ENCODE data around the gene ADGRD1. TPM values are rescaled to one million over a fixed set of nuclear protein-coding genes. Genes with fewer than 3 reads are reported as not detected.
A peak's percentile ranks its signal among the peaks of the same experiment; 100 is the strongest.
"Not testable (repeated sequence)": the region's sequence is repeated elsewhere in the genome, so short reads cannot be mapped to it uniquely, and the experiment has no call there.

Gene ADGRD1
- total RNA-seq, 2 donors from 2014 or later = not detected

- ATAC-seq (no peak), DNase-seq (ENCODE audit: low spot score) (no peak)
- Mint-ChIP-seq H3K9me3 (no peaks in the 10 kb centered on the region), H3K4me1 (ENCODE audit: low read depth in 2 of 2) (no peaks in the 10 kb centered on the region), H3K27ac (no peak overlapping the region), H3K4me3 (no peak overlapping the region), H3K36me3 (no peaks in the 10 kb centered on the region), H3K27me3 (peaks cover 15 to 44% of the 10 kb centered on the region in 2 donors)
Observed at GRCh38 chr12:130925666-130926015, 28.1 kb upstream of the ADGRD1 start.

DNA sequence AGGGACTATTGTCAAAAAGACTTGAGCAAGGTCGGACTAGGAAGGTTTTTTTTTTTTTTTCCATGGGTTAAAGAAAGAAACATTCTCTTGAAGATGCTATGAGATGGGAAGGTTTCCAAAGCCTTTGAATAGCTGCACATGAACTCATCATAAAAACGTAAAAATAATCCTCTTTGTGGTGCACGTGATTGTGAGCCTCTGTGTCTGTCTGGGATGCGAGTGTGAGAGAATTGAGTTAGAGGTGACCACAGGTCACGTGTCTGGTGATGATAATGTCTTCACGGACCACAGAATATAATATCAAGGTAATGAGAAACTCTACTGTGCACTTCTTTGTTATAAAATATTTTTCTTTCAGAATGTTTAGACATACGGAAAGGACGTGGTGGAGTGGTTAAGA, 24.3 kb upstream of the ADGRD1 start:
- no peak overlapping the region for H3K27ac Mint-ChIP-seq
- no peaks in the 10 kb centered on the region for H3K36me3 Mint-ChIP-seq
- ATAC-seq = no peak
- no peak for DNase-seq (ENCODE audit: low spot score)
- no peak overlapping the region for H3K4me3 Mint-ChIP-seq
- peaks cover 22 to 42% of the 10 kb centered on the region in 2 donors for H3K27me3 Mint-ChIP-seq
- H3K9me3 Mint-ChIP-seq = no peaks in the 10 kb centered on the region
- H3K4me1 Mint-ChIP-seq (ENCODE audit: low read depth in 2 of 2) = no peaks in the 10 kb centered on the region

DNA sequence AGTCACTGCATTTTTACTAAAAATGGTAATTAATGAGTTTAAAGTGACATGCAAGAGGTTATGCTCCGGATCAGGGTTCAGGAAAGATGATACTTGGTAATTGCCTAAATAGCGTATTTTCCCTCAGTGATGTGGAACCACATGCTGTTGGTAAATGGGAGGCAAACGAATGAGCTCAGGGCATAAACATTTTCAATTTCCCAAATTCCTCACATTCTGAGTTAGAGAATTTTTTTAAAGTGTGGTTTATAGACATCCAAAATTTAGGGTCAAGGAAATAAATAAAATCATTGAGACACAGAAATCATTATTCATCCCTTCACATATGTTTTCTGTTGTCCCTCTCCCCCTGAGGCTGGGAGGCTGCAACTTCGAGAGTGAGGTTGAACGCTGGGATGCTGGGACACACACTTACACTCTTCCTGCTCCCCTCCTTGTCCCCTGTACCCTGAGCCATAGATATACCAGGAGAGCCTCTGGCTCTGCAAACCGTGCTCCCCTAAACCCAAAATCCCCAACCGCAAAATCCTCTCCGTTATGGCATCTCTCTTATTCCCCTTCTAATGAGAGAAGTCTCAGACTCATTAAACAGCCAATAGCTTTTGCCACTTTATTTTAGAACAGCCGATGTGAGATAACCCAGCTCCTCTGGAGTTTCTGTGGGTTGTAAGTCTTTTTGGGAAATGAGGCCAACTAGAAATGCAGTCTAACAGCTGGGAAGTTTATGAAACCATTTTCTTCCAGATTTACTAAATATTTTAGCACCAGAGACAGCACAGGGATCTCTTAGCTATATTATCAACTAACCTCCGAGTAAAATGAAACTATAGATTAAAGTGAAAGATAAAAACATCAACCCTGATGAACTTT, 21.4 kb upstream of the ADGRD1 start:
- peaks cover 30 to 41% of the 10 kb centered on the region in 2 donors for H3K27me3 Mint-ChIP-seq
- ATAC-seq (no peak), DNase-seq (ENCODE audit: low spot score) (no peak)
- no peaks in the 10 kb centered on the region for H3K36me3 Mint-ChIP-seq
- no peak overlapping the region for H3K27ac Mint-ChIP-seq
- H3K4me1 Mint-ChIP-seq (ENCODE audit: low read depth in 2 of 2) = no peaks in the 10 kb centered on the region
- H3K4me3 Mint-ChIP-seq = no peak overlapping the region
- peaks cover 3% of the 10 kb centered on the region for H3K9me3 Mint-ChIP-seq

DNA sequence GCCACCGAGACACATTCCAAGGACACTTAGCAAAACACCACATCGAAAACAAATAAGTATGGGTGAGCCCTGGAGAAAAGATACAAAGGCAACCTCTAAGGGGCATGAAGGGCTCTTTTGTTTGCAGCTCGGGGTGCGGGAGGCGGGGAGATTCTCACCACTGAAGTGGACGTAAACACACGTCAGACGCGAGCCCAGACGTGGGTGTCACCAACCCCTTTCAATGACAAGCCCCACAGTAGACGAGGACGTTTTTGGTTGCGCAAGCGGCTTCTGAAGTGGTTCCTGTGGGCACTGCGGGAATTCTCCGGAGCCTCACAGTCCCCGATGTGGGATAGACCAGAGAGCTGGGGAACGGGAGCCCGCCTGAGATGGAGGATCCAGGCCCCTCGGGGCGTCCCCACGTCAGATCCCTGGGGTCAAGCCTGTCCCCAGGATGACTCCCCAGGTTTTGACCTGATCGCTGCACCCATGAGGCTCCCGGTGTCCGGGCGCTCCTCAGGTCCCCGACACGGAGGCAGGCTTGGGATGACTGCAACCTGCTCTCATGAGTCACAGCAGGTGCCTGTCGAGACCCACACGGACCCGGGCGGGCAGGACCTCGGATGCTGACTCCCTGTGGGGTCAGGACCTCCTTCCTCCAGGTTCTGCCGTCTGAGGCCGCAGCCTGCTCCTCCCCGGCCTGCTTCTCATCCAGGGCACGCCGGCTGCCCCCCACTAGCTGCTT, 20.3 kb upstream of the ADGRD1 start:
- Mint-ChIP-seq H3K27me3 (peaks cover 28 to 37% of the 10 kb centered on the region in 2 donors), H3K36me3 (no peaks in the 10 kb centered on the region), H3K4me1 (ENCODE audit: low read depth in 2 of 2) (no peaks in the 10 kb centered on the region), H3K27ac (no peak overlapping the region), H3K4me3 (no peak overlapping the region), H3K9me3 (peaks cover 3% of the 10 kb centered on the region)
- no peak for DNase-seq (ENCODE audit: low spot score)
- peak in 1 of 2 donors; percentile 62 for ATAC-seq

DNA sequence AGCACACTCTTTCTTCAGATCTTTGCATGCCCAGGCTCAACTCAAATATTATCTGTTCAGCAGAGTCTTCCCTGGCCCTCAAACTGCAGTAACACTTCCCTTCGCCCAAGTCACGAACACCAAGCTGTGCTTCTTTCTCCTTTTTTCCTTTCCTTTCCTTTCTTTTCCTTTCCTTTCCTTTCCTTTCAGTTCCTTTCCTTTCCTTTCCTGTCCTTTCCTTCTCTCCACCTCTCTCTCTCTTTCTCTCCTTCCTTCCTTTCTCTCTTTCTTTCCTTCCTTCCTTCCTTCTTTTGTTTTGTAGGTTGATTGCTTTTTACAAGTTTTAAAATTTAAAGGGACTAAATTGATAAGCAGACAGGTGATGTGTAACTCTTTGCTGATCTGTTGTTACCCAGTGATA, 19.0 kb upstream of the ADGRD1 start:
- Mint-ChIP-seq H3K36me3 (no peaks in the 10 kb centered on the region), H3K4me3 (no peak overlapping the region), H3K27me3 (peaks cover 23 to 28% of the 10 kb centered on the region in 2 donors), H3K27ac (no peak overlapping the region), H3K4me1 (ENCODE audit: low read depth in 2 of 2) (no peaks in the 10 kb centered on the region), H3K9me3 (peaks cover 3% of the 10 kb centered on the region)
- DNase-seq (ENCODE audit: low spot score) (no peak), ATAC-seq (no peak)

- no peak for ATAC-seq
- H3K9me3 Mint-ChIP-seq = peaks cover 3% of the 10 kb centered on the region
Observed at GRCh38 chr12:130936561-130936960, 17.1 kb upstream of the ADGRD1 start.

DNA sequence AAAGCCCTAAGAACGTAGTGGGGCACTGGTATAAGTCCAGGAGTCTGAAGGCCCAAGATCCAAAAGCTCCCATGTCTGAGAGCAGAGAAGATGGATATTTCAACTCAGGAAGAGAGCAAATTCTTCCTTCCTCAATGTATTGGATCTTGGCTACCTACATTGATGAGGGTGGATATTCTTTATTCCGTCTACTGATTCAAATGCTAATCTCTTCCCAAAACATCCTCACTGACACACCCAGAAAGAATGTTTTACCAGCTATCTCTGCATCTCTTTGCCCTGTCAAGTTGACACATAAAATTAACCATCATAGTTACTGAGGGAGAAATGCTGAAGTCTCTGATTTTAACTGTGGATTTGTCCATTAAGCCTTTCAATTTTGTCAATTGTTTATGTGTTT, 16.6 kb upstream of the ADGRD1 start:
- ATAC-seq = no peak
- peaks cover 23 to 36% of the 10 kb centered on the region in 2 donors for H3K27me3 Mint-ChIP-seq
- H3K4me1 Mint-ChIP-seq (ENCODE audit: low read depth in 2 of 2) = no peaks in the 10 kb centered on the region
- H3K36me3 Mint-ChIP-seq = peaks cover 5% of the 10 kb centered on the region
- H3K4me3 Mint-ChIP-seq = no peak overlapping the region
- DNase-seq (ENCODE audit: low spot score) = no peak
- H3K9me3 Mint-ChIP-seq = peaks cover 3% of the 10 kb centered on the region
- H3K27ac Mint-ChIP-seq = no peak overlapping the region

More at GRCh38 chr12:130936561-130936960, 17.1 kb upstream of the ADGRD1 start:
- no peak for DNase-seq (ENCODE audit: low spot score)
- peaks cover 5% of the 10 kb centered on the region for H3K36me3 Mint-ChIP-seq
- no peak overlapping the region for H3K27ac Mint-ChIP-seq
- H3K4me3 Mint-ChIP-seq = no peak overlapping the region
- peaks cover 23 to 37% of the 10 kb centered on the region in 2 donors for H3K27me3 Mint-ChIP-seq
- H3K4me1 Mint-ChIP-seq (ENCODE audit: low read depth in 2 of 2) = no peaks in the 10 kb centered on the region

GRCh38 chr12:130937546-130937945, 16.2 kb upstream of the ADGRD1 start:
- not testable (repeated sequence) for DNase-seq (ENCODE audit: low spot score); H3K27ac Mint-ChIP-seq; H3K9me3 Mint-ChIP-seq; H3K4me1 Mint-ChIP-seq (ENCODE audit: low read depth in 2 of 2); H3K4me3 Mint-ChIP-seq; H3K36me3 Mint-ChIP-seq; ATAC-seq
- H3K27me3 Mint-ChIP-seq = peaks cover 20 to 31% of the 10 kb centered on the region in 2 donors

DNA sequence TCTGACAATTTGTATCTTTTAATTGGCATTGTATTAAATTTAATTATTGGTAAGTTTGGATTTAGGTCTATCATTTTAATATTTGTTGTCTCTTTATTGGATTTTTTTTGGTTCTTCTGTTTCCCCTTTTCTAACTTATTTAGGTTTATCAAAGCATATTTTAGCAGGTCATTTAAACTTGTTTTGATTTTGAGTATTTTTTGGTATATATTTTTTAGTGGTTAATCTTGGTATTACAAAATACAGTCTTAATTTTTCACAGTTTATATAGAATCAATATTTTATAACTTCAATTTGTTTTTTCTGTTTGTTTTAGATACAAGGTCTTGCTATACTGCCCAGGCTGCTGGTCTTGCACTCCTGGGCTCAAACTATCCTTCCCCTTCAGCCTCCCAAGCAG, 15.5 kb upstream of the ADGRD1 start:
- peaks cover 5% of the 10 kb centered on the region for H3K36me3 Mint-ChIP-seq

DNA sequence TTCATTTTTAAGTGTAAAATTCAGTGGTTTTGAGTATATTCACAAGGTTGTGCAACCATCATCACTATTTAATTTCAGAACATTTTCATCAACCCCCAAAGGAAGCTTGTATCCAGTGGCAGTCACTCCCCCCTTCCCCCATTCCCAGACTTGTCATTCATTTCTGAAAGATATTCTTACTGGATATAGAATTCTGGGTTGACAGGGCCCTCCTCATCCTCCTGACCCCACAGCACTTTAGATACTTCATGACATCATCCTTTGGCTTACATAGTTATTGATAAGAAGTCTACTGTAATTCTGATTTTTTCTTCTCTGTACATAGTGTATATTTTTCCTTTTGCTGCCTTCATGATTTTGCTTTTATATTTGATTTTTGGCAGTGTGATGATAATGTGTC, 8.8 kb upstream of the ADGRD1 start:
- no peak overlapping the region for H3K27ac Mint-ChIP-seq
- peaks cover 12% of the 10 kb centered on the region for H3K36me3 Mint-ChIP-seq
- H3K4me1 Mint-ChIP-seq (ENCODE audit: low read depth in 2 of 2) = no peaks in the 10 kb centered on the region
- no peak for ATAC-seq
- no peak for DNase-seq (ENCODE audit: low spot score)
- H3K27me3 Mint-ChIP-seq = peaks cover 20 to 35% of the 10 kb centered on the region in 2 donors
- H3K4me3 Mint-ChIP-seq = no peak overlapping the region
- H3K9me3 Mint-ChIP-seq = peaks cover 9% of the 10 kb centered on the region

More for the DNA sequence above, 15.5 kb upstream of the ADGRD1 start:
- Mint-ChIP-seq H3K4me3 (no peak overlapping the region), H3K9me3 (peaks cover 3% of the 10 kb centered on the region), H3K27me3 (peaks cover 18 to 28% of the 10 kb centered on the region in 2 donors), H3K27ac (no peak overlapping the region), H3K4me1 (ENCODE audit: low read depth in 2 of 2) (no peaks in the 10 kb centered on the region)
- DNase-seq (ENCODE audit: low spot score) (no peak), ATAC-seq (no peak)

DNA sequence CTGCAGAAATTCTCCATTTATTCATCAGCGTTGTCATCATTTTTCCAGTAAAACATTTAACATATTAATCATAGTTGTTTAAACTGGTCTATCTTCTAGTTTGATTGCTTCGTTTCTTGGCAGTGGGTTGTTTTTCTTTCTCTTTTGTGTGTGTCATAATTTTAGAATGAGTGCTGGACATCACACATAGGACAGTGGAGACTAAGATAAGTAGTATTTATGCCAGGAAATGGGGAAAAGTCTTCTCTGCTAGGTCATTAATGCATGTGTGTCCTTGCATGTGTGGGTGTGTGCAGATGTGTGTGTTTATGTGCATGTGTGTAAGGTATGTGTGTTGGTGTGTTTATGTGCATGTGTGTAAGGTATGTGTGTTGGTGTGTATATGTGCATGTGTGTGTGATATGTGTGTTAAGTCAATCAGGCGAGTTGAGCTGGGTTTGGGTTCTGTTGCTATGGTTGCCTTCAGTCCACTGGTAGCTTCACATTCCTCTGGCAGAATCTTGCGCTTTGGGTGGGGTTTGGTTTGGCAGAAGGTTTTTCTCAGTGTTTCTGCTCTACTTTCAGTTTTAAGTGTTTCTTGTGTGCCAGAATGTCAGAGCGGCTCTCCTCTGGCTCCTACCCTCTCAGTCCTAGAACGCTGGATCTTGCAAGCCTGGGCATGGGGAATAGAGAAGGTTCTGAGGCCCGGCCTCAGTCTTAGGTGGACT, 7.8 kb upstream of the ADGRD1 start:
- H3K4me3 Mint-ChIP-seq = no peak overlapping the region
- H3K9me3 Mint-ChIP-seq = peaks cover 9% of the 10 kb centered on the region
- peaks cover 8% of the 10 kb centered on the region for H3K36me3 Mint-ChIP-seq
- no peak for ATAC-seq
- no peaks in the 10 kb centered on the region for H3K4me1 Mint-ChIP-seq (ENCODE audit: low read depth in 2 of 2)
- DNase-seq (ENCODE audit: low spot score) = no peak
- H3K27me3 Mint-ChIP-seq = peaks cover 20 to 27% of the 10 kb centered on the region in 2 donors
- H3K27ac Mint-ChIP-seq = no peak overlapping the region

DNA sequence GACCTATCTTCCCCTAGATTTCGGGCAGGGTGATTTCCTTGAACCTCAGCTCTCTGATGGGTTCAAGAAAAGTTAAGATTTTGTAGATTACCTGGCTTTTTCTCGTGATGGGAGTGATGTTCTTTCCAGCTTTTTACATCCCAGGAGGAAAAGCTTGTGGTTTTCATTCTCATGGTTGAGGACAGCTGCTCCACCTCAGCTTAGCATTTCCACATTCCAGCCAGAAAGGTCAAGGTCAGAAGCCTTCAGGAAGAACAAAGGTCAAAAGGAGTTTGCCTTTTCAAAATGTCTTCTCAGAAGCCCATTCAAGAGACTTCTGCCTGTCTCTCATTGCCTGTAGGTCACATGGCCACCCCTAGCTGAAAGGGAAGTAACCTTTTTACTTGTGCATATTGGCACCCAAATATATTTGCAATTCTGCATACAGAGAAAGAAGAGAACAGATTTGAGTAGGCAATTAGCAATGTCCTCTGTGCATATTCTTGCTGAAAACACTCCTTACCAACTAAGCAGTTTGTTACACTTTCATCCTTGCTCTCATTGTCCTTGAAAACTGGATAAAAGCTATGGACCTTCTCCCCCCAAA, 6.6 kb upstream of the ADGRD1 start:
- Mint-ChIP-seq H3K36me3 (peaks cover 8% of the 10 kb centered on the region), H3K9me3 (peaks cover 9% of the 10 kb centered on the region), H3K4me3 (no peak overlapping the region), H3K27me3 (peaks cover 25 to 27% of the 10 kb centered on the region in 2 donors), H3K4me1 (ENCODE audit: low read depth in 2 of 2) (no peaks in the 10 kb centered on the region), H3K27ac (no peak overlapping the region)
- DNase-seq (ENCODE audit: low spot score) (no peak), ATAC-seq (no peak)

DNA sequence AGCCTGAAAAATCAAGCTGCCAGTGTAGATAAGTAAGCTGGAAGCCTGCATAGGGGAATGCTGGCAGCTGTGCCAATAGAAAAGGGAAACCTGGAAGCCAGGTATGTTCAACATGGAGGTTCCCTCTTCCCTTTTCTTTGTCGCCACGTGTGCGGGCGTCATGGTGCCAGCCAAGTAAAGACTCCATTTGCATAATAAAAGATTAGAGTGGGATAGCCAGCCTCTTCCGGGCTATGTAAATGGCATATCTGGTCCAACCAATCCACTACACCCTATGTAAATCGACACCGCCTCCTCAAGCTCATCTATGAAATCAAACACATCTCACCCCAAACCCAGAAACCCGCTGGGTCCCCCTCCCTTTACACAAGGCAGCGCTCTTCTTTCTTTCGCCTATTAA, 5.6 kb upstream of the ADGRD1 start:
- no peak overlapping the region for H3K4me3 Mint-ChIP-seq
- H3K27ac Mint-ChIP-seq = no peak overlapping the region
- peaks cover 9% of the 10 kb centered on the region for H3K9me3 Mint-ChIP-seq
- no peaks in the 10 kb centered on the region for H3K4me1 Mint-ChIP-seq (ENCODE audit: low read depth in 2 of 2)
- no peak for DNase-seq (ENCODE audit: low spot score)
- no peak for ATAC-seq
- peaks cover 8% of the 10 kb centered on the region for H3K36me3 Mint-ChIP-seq
- H3K27me3 Mint-ChIP-seq = peaks cover 33 to 36% of the 10 kb centered on the region in 2 donors
